K562 (cell line): ENCODE data around the gene HHIPL1. TPM values are rescaled to one million over a fixed set of nuclear protein-coding genes. Genes with fewer than 3 reads are reported as not detected.

Experiments
- ATAC-seq: fragments of 200-7000 bp; cut with Tn5 transposase; 3 replicates; pipeline ENCODE4 v1.9.1; 2020; ENCODE audit warnings: moderate library complexity
- BruUV-seq: library from RNA; stranded (reverse); fragments of 400-500 nt; replicated peaks from 2 replicates; lab custom pipeline; 2021; lab: Mats Ljungman, UMichigan
- CTCF ChIA-PET: fragments of 300-600 bp; formaldehyde crosslinking; extraction: SDS; loops from one replicate; lab custom pipeline; 2021; ENCODE audit warnings: low intra/inter-chr PET ratio; lab: Yijun Ruan, JAX
- POLR2A ChIA-PET: fragments of 300-600, 350-650 bp; sonication (Branson Sonifier 250); formaldehyde crosslinking; extraction: SDS; loops from one replicate; lab custom pipeline; 2021; ENCODE audit warnings: antibody characterized with exemption, inconsistent platforms; lab: Yijun Ruan, JAX
- DNase-seq, 4 experiments: peaks; one replicate each; pipeline versions ENCODE4 v3.0.0 to v3.0.0-alpha.2; 2011 to 2018; ENCODE audit warnings: low spot score in 3 of 4, mixed read lengths in 3 of 4; ENCODE audit errors: extremely low read depth in 1 of 4
- FAIRE-seq: peaks from 2 replicates; lab custom pipeline; 2011; peaks lifted over from hg19 to GRCh38; lab: Jason Lieb, UNC
- H2AFZ ChIP-seq: 2 replicates; pipeline ENCODE4 v1.6.0; 2011; ENCODE audit warnings: low read depth, low read length, control low read depth, inconsistent platforms
- H3K27ac ChIP-seq: fragments of 200-600 bp; 3 replicates; pipeline ENCODE4 v1.8.0; 2011; ENCODE audit warnings: low read depth, mild to moderate bottlenecking, control low read depth, inconsistent platforms, low read length, moderate library complexity, mixed read lengths; ENCODE audit errors: extremely low read depth
- H3K27me3 ChIP-seq, 2 experiments: fragments of 300-600 bp in 1 of 2; 2 replicates in 1 of 2; 3 replicates in 1 of 2; pipeline versions ENCODE4 v1.6.0 to v1.8.0; 2011; ENCODE audit warnings: inconsistent platforms in 2 of 2, low read length in 2 of 2, mild to moderate bottlenecking in 1 of 2, mixed read lengths in 1 of 2, moderate library complexity in 1 of 2; ENCODE audit not compliant: control insufficient read depth in 2 of 2, insufficient read depth in 2 of 2
- H3K36me3 ChIP-seq: fragments of 300-600 bp; 3 replicates; pipeline ENCODE4 v1.8.0; 2011; ENCODE audit warnings: mild to moderate bottlenecking, low read length, inconsistent platforms; ENCODE audit not compliant: control insufficient read depth, insufficient read depth
- H3K4me1 ChIP-seq, 2 experiments: fragments of 200-600 bp in 1 of 2; replicated peaks in 1 of 2; 2 replicates in 1 of 2; 3 replicates in 1 of 2; pipeline versions ENCODE4 v1.5.1 to v1.8.0; 2011; ENCODE audit warnings: inconsistent platforms in 2 of 2, low read length in 2 of 2, mild to moderate bottlenecking in 1 of 2, mixed read lengths in 1 of 2, moderate library complexity in 1 of 2; ENCODE audit not compliant: control insufficient read depth in 2 of 2, insufficient read depth in 2 of 2
- H3K4me2 ChIP-seq: 2 replicates; pipeline ENCODE4 v1.6.1; 2011; ENCODE audit warnings: low read length, control low read depth, inconsistent platforms, mixed read lengths; ENCODE audit not compliant: insufficient read depth
- H3K4me3 ChIP-seq: fragments of 200-600 bp; sonication (generic), shearing (Covaris generic); 2 replicates; pipeline ENCODE4 v1.5.1; 2016; ENCODE audit warnings: control low read depth, inconsistent platforms
- H3K79me2 ChIP-seq: fragments of 200-600 bp; 3 replicates; pipeline ENCODE4 v1.8.0; 2011; ENCODE audit warnings: low read length, inconsistent platforms; ENCODE audit not compliant: control insufficient read depth, insufficient read depth
- H3K9ac ChIP-seq, 2 experiments: 2 replicates each; pipeline versions ENCODE4 v1.6.0 to v1.6.1; 2011; ENCODE audit warnings: low read depth in 2 of 2, low read length in 2 of 2, control low read depth in 1 of 2, inconsistent platforms in 1 of 2, mild to moderate bottlenecking in 1 of 2, mixed read lengths in 1 of 2; ENCODE audit not compliant: insufficient read depth in 1 of 2
- H3K9me1 ChIP-seq: one replicate; pipeline ENCODE4 v1.6.0; 2011; ENCODE audit warnings: inconsistent platforms, mild to moderate bottlenecking, low read length, moderate library complexity; ENCODE audit not compliant: control insufficient read depth, insufficient read depth
- H3K9me3 ChIP-seq: replicated peaks from 2 replicates; pipeline ENCODE4 v1.5.1; 2011; ENCODE audit warnings: low read depth, low read length, inconsistent platforms; ENCODE audit not compliant: control insufficient read depth, insufficient read depth
- H4K20me1 ChIP-seq: replicated peaks from 2 replicates; pipeline ENCODE4 v1.6.1; 2011; ENCODE audit warnings: low read length, inconsistent platforms, mixed read lengths; ENCODE audit not compliant: control insufficient read depth, insufficient read depth
- ADNP ChIP-seq: fragments of 200-800 bp; sonication (Bioruptor generic); IDR thresholded peaks from 2 replicates; pipeline ENCODE4 v1.6.1; 2016; ENCODE audit warnings: missing genetic modification characterization, missing compliant biosample characterization
- CC2D1A ChIP-seq: fragments of 450-650 bp; IDR thresholded peaks from 2 replicates; pipeline ENCODE4 v1.6.1; 2017; ENCODE audit warnings: mild to moderate bottlenecking
- ELF1 ChIP-seq: fragments of 200-800 bp; sonication (Bioruptor generic); IDR thresholded peaks from 2 replicates; pipeline ENCODE4 v1.6.1; 2016; ENCODE audit warnings: missing genetic modification characterization, missing compliant biosample characterization
- KDM2B ChIP-seq: fragments of 250-450 bp; sonication (Bioruptor Pico); IDR thresholded peaks from 2 replicates; pipeline ENCODE4 v1.8.0; 2021; ENCODE audit warnings: mild to moderate bottlenecking, moderate library complexity
- KDM4B ChIP-seq, 2 experiments: fragments of 450-650 bp in 1 of 2; sonication (generic) in 1 of 2; IDR thresholded peaks; 2 replicates each; pipeline ENCODE4 v1.6.1; 2016 to 2017; ENCODE audit warnings: borderline replicate concordance in 2 of 2, antibody characterized with exemption in 1 of 2, low read depth in 1 of 2, mild to moderate bottlenecking in 1 of 2
- MAZ ChIP-seq, 2 experiments: fragments of 450-650 bp in 1 of 2; sonication (generic) in 1 of 2; formaldehyde crosslinking; IDR thresholded peaks in 1 of 2; conservative IDR thresholded peaks in 1 of 2; 2 replicates each; pipeline versions ENCODE4 v1.4.0 to v1.5.0; 2020; ENCODE audit warnings: mild to moderate bottlenecking in 1 of 2, missing genetic modification reagents in 1 of 2
- NR2C1 ChIP-seq, 2 experiments: fragments of 450-650 bp; IDR thresholded peaks; 2 replicates each; pipeline ENCODE4 v1.6.1; 2017; ENCODE audit warnings: mild to moderate bottlenecking in 2 of 2, antibody characterized with exemption in 1 of 2, inconsistent platforms in 1 of 2, missing compliant biosample characterization in 1 of 2, missing genetic modification characterization in 1 of 2
- NRF1 ChIP-seq, 2 experiments: fragments of 450-650 bp; IDR thresholded peaks in 1 of 2; conservative IDR thresholded peaks in 1 of 2; 2 replicates each; pipeline ENCODE4 v1.6.1; 2014; ENCODE audit warnings: mild to moderate bottlenecking in 2 of 2
- PHF8 ChIP-seq: fragments of 200-600 bp; sonication (generic); IDR thresholded peaks from 2 replicates; pipeline ENCODE4 v1.6.1; 2012; ENCODE audit warnings: mixed run types, mild to moderate bottlenecking, inconsistent platforms, low read length, moderate library complexity, borderline replicate concordance
- RBFOX2 ChIP-seq: fragments of 200-400 bp; formaldehyde crosslinking; IDR thresholded peaks from 2 replicates; pipeline ENCODE4 v1.6.1; 2017; ENCODE audit warnings: low read depth, mild to moderate bottlenecking, low read length, moderate library complexity
- RHOXF2B ChIP-seq: fragments of 250-450 bp; sonication (Bioruptor Pico); conservative IDR thresholded peaks from 2 replicates; pipeline ENCODE4 v1.5.1; 2021
- TAF1 ChIP-seq: IDR thresholded peaks from 2 replicates; pipeline ENCODE4 v1.6.1; 2011; ENCODE audit warnings: mild to moderate bottlenecking, low read length, moderate library complexity; ENCODE audit not compliant: insufficient read depth, control insufficient read depth, severe bottlenecking; ENCODE audit errors: extremely low read depth
- ZNF717 ChIP-seq: fragments of 250-450 bp; sonication (Bioruptor Pico); IDR thresholded peaks from 2 replicates; pipeline ENCODE4 v1.5.0; 2021
- WGBS: fragments of 100-300 bp; shearing (Covaris generic); methylation state at CpG from one replicate; pipeline ENCODE4 v1.1.6; 2016; ENCODE audit warnings: low coverage, mixed read lengths; ENCODE audit not compliant: insufficient coverage; ENCODE audit errors: missing lambda C conversion rate; 5-methylcytosine and 5-hydroxymethylcytosine counted together
- in situ Hi-C: fragments of 300-500 bp; cut with MboI; formaldehyde crosslinking; loops from 4 replicates; pipeline ENCODE4 v1.15.0; 2018; ENCODE audit warnings: inconsistent platforms, mixed read lengths
- intact Hi-C: fragments of 100-400 bp; cut with micrococcal nuclease; formaldehyde crosslinking; loops from 2 replicates; pipeline ENCODE4 v1.14.2; 2022
- polyA plus RNA-seq, 8 experiments: library from polyadenylated mRNA; depleted of rRNA in 4 of 8; stranded (reverse) in 5 of 8; unstranded in 3 of 8; fragments of >200 nt; fragmentation: Nextera tagmentation in 2 of 8; fragmentation: Illumina TruSeq in 1 of 8; extraction: Ambion mirVana in 2 of 8; extraction: Trizol in 1 of 8; gene quantifications; 2 replicates each; pipeline versions ENCODE4 v1.2.1 to v1.2.3, GENCODE V29; 2011 to 2014; ENCODE audit warnings: inconsistent platforms in 1 of 8, missing spikeins in 1 of 8
- total RNA-seq, 7 experiments: library from RNA; depleted of rRNA in 6 of 7; stranded (reverse); fragments of >200 nt in 6 of 7; fragmentation: Illumina TruSeq in 2 of 7; extraction: Trizol in 2 of 7; gene quantifications; 2 replicates each; pipeline versions ENCODE4 v1.2.1 to v1.2.3, GENCODE V29; 2011 to 2021; ENCODE audit warnings: low replicate concordance in 1 of 7
- TF ChIP-seq, protein P1 (sequence below): fragments of 450-650 bp; IDR thresholded peaks from 2 replicates; pipeline ENCODE4 v1.6.1; 2016
- TF ChIP-seq, protein P2 (sequence below), 2 experiments: fragments of 450-650 bp; IDR thresholded peaks; 2 replicates each; pipeline ENCODE4 v1.6.1; 2016
- TF ChIP-seq, protein P3 (sequence below): fragments of 200-800 bp; sonication (Bioruptor generic); IDR thresholded peaks from 2 replicates; pipeline ENCODE4 v1.6.1; 2017; ENCODE audit warnings: missing genetic modification characterization, missing compliant biosample characterization
- TF ChIP-seq, protein P4 (sequence below): sonication (generic); formaldehyde crosslinking; IDR thresholded peaks from 2 replicates; pipeline ENCODE4 v1.9.0; 2022; ENCODE audit warnings: mild to moderate bottlenecking, missing genetic modification reagents

Gene HHIPL1
- total and polyA plus RNA-seq, 9 of the 15 experiments (the other 6 are each of a cell fraction or from before 2014, with no cell fraction given): not detected

DNA sequence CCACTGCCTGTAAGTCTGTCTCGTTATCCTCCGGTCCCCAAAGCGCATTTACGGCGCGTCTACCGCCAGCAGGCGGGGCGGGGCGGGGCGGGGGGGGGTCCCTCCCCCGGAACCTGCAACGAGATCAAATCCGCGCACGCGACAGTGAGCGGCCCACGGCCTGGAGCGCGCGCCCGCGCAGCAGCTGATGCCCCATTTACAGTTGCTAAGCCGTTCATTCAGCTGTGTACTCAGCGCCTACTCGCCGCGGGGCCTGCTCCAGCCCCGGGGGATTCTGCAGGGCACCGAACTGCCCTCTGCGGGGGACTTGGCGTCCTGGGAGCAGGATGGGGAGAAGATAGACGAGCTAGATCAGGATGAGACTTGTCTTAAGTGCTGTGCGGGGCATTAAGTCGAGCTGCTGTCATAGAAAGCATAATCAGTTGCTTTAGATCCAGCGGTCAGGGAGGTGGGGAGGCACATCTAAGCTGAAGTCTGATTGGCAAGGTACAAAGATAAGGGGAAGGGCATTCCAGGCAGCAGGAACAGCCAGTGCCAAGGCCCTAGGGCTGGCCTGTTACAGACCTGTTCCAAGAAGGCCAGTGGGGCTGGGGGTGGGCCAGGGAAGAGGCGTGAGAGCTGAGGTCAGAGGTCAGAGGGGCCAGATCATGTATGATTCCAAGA, 39.5 kb upstream of the HHIPL1 start:
- Histone ChIP-seq H3K4me3 (peak overlapping the region; percentile 73), H3K9me1 (no peaks in the 10 kb centered on the region), H2AFZ (peak overlapping the region; percentile 63), H3K36me3 (no peaks in the 10 kb centered on the region; the same call in 2 of the 3 replicates), H3K27me3 (no peaks in the 10 kb centered on the region), H3K9ac (peak overlapping the region; percentile 73 to 95), H4K20me1 (peaks cover 19% of the 10 kb centered on the region), H3K4me1 (peaks cover 37 to 48% of the 10 kb centered on the region in 2 experiments), H3K4me2 (peak overlapping the region; percentile 78), H3K79me2 (peaks cover 31% of the 10 kb centered on the region), H3K27ac (peak overlapping the region; percentile 84), H3K9me3 (no peaks in the 10 kb centered on the region)
- CTCF ChIA-PET: no interaction called here
- peak; percentile 43 for ATAC-seq
- in situ Hi-C loops (no loop called here), intact Hi-C loops (loop anchor here (1.0 kb wide), 1 partner anchor 33 kb away; no protein-coding TSS in a partner anchor)
- POLR2A ChIA-PET: interaction anchor here (1.0 to 1.8 kb wide), 3 partner anchors 13 to 33 kb away, joined by 3 to 6 read pairs (median 4); no protein-coding TSS in a partner anchor
- 3% methylated on average over 14 of the region's 38 CpGs for WGBS
- BruUV-seq: no TSS peak
- DNase-seq: peak; percentile 76 to 82 (median 78)
- FAIRE-seq: no peak
- TF ChIP-seq ELF1 (tag) (no peak), TAF1 (peak; percentile 4), KDM2B (CRISPR knock-in tag) (no peak), KDM4B (IDR thresholded peaks at IDR 0.05; ENCODE audit: borderline replicate concordance in 2 of 2, low read depth in 1 of 2) (0 out of 4 replicates have a peak, but pooled peaks of 1 of the 2 experiments have one; percentile 10), RBFOX2 (peak; percentile 8; the same call in 1 of the 2 replicates), PHF8 (peak; percentile 11; the same call in 1 of the 2 replicates), ADNP (no peak), ZNF717 (no peak), CC2D1A (no peak), NRF1 (conservative IDR thresholded peaks at IDR 0.05 in 1 of 2, IDR thresholded peaks at IDR 0.05 in 1 of 2) (peak; percentile 64 to 70), MAZ (CRISPR knock-in tag; conservative IDR thresholded peaks at IDR 0.05 in 1 of 2, IDR thresholded peaks at IDR 0.05 in 1 of 2) (peak in 1 of 2 experiments; percentile 45; a peak in 2 of 4 replicates), NR2C1 (IDR thresholded peaks at IDR 0.05) (peak; percentile 81), NR2C1 (tag; IDR thresholded peaks at IDR 0.05) (peak; percentile 74; the same call in 1 of the 2 replicates), RHOXF2B (CRISPR knock-in tag) (no peak)
- TF ChIP-seq, protein P1, sequence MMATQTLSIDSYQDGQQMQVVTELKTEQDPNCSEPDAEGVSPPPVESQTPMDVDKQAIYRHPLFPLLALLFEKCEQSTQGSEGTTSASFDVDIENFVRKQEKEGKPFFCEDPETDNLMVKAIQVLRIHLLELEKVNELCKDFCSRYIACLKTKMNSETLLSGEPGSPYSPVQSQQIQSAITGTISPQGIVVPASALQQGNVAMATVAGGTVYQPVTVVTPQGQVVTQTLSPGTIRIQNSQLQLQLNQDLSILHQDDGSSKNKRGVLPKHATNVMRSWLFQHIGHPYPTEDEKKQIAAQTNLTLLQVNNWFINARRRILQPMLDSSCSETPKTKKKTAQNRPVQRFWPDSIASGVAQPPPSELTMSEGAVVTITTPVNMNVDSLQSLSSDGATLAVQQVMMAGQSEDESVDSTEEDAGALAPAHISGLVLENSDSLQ: 0 out of 2 replicates have a peak, but pooled peaks have one; percentile 13
- TF ChIP-seq, protein P2, sequence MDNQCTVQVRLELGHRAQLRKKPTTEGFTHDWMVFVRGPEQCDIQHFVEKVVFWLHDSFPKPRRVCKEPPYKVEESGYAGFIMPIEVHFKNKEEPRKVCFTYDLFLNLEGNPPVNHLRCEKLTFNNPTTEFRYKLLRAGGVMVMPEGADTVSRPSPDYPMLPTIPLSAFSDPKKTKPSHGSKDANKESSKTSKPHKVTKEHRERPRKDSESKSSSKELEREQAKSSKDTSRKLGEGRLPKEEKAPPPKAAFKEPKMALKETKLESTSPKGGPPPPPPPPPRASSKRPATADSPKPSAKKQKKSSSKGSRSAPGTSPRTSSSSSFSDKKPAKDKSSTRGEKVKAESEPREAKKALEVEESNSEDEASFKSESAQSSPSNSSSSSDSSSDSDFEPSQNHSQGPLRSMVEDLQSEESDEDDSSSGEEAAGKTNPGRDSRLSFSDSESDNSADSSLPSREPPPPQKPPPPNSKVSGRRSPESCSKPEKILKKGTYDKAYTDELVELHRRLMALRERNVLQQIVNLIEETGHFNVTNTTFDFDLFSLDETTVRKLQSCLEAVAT (IDR thresholded peaks at IDR 0.05): 0 out of 4 replicates have a peak, but pooled peaks of 1 of the 2 experiments have one; percentile 65
- TF ChIP-seq, protein P3, sequence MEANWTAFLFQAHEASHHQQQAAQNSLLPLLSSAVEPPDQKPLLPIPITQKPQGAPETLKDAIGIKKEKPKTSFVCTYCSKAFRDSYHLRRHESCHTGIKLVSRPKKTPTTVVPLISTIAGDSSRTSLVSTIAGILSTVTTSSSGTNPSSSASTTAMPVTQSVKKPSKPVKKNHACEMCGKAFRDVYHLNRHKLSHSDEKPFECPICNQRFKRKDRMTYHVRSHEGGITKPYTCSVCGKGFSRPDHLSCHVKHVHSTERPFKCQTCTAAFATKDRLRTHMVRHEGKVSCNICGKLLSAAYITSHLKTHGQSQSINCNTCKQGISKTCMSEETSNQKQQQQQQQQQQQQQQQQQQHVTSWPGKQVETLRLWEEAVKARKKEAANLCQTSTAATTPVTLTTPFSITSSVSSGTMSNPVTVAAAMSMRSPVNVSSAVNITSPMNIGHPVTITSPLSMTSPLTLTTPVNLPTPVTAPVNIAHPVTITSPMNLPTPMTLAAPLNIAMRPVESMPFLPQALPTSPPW: peak; percentile 93
- TF ChIP-seq, protein P4, sequence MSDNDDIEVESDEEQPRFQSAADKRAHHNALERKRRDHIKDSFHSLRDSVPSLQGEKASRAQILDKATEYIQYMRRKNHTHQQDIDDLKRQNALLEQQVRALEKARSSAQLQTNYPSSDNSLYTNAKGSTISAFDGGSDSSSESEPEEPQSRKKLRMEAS (CRISPR knock-in tag): no peak
